ENCODE results near the gene BRF1. TPM values are rescaled to one million over a fixed set of nuclear protein-coding genes. Genes with fewer than 3 reads are reported as not detected.

BRF1 gene
- total and polyA plus RNA-seq, 2 donors from 2014 or later: 19.3 to 34.1 TPM

GRCh38 chr14:105168979-105169507, 131.8 kb downstream of the BRF1 start:
- intact Hi-C loops (cut with DNase I): no loop called here
- no peaks in the 10 kb centered on the region for H3K27me3 ChIP-seq (ENCODE audit: control insufficient read depth, insufficient read depth, low read length)
- H3K4me3 ChIP-seq (ENCODE audit: low read length in 3 of 3): no peak overlapping the region
- peak in 2 of 5 donors; percentile 43 to 57 for DNase-seq
- TF ChIP-seq CTCF (IDR thresholded peaks at IDR 0.05; ENCODE audit: borderline replicate concordance, extremely low read depth, insufficient read depth): no peak
- no peak overlapping the region for H3K27ac ChIP-seq (ENCODE audit: low read depth in 2 of 2, low read length in 2 of 2)
- no peaks in the 10 kb centered on the region for H3K9me3 ChIP-seq (ENCODE audit: control insufficient read depth in 2 of 3, insufficient read depth in 1 of 3, low read length in 3 of 3)
- FAIRE-seq: no peak
- H3K4me1 ChIP-seq (ENCODE audit: control insufficient read depth in 2 of 3, insufficient read depth in 2 of 3, low read depth in 1 of 3, low read length in 3 of 3): peaks cover 0 to 17% (median 0%) of the 10 kb centered on the region in 3 donors
- H3K36me3 ChIP-seq (ENCODE audit: control insufficient read depth in 2 of 3, insufficient read depth in 3 of 3, low read length in 3 of 3): no peaks in the 10 kb centered on the region
- no peak overlapping the region for H3K9ac ChIP-seq (ENCODE audit: low read length in 3 of 3)

- Histone ChIP-seq H3K4me1 (ENCODE audit: control insufficient read depth in 2 of 3, insufficient read depth in 2 of 3, low read depth in 1 of 3, low read length in 3 of 3) (peaks cover 0 to 17% (median 0%) of the 10 kb centered on the region in 3 donors), H3K27ac (ENCODE audit: low read depth in 2 of 2, low read length in 2 of 2) (no peak within 1 kb of the TSS), H3K4me3 (ENCODE audit: low read length in 3 of 3) (no peak within 1 kb of the TSS), H3K9ac (ENCODE audit: low read length in 3 of 3) (no peak within 1 kb of the TSS), H3K9me3 (ENCODE audit: control insufficient read depth in 2 of 3, insufficient read depth in 1 of 3, low read length in 3 of 3) (no peaks in the 10 kb centered on the region), H3K27me3 (ENCODE audit: control insufficient read depth, insufficient read depth, low read length) (no peaks in the 10 kb centered on the region), H3K36me3 (ENCODE audit: control insufficient read depth in 2 of 3, insufficient read depth in 3 of 3, low read length in 3 of 3) (no peaks in the 10 kb centered on the region)
- peak in 2 of 5 donors; percentile 51 to 83 for DNase-seq
- intact Hi-C loops (cut with DNase I): no loop called here
- no peak for FAIRE-seq
- TF ChIP-seq CTCF (IDR thresholded peaks at IDR 0.05; ENCODE audit: borderline replicate concordance, extremely low read depth, insufficient read depth): no peak
Measured at GRCh38 chr14:105168496-105168978, 132.3 kb downstream of the BRF1 start, which contains the start of gene JAG2. Gene JAG2, minus strand, starts transcription at chr14:105168776. Its CDS starts 356 bp downstream, at chr14:105168420.

GRCh38 chr14:105168093-105168420, 132.7 kb downstream of the BRF1 start:
- intact Hi-C loops (cut with DNase I): no loop called here
- Histone ChIP-seq H3K4me3 (ENCODE audit: low read length in 3 of 3) (no peak overlapping the region), H3K9me3 (ENCODE audit: control insufficient read depth in 2 of 3, insufficient read depth in 1 of 3, low read length in 3 of 3) (no peaks in the 10 kb centered on the region), H3K4me1 (ENCODE audit: control insufficient read depth in 2 of 3, insufficient read depth in 2 of 3, low read depth in 1 of 3, low read length in 3 of 3) (peaks cover 0 to 17% (median 0%) of the 10 kb centered on the region in 3 donors), H3K27ac (ENCODE audit: low read depth in 2 of 2, low read length in 2 of 2) (no peak overlapping the region), H3K27me3 (ENCODE audit: control insufficient read depth, insufficient read depth, low read length) (no peaks in the 10 kb centered on the region), H3K9ac (ENCODE audit: low read length in 3 of 3) (no peak overlapping the region), H3K36me3 (ENCODE audit: control insufficient read depth in 2 of 3, insufficient read depth in 3 of 3, low read length in 3 of 3) (no peaks in the 10 kb centered on the region)
- TF ChIP-seq CTCF (IDR thresholded peaks at IDR 0.05; ENCODE audit: borderline replicate concordance, extremely low read depth, insufficient read depth): no peak
- FAIRE-seq (no peak), DNase-seq (no peak)

All from kidney (tissue), 14 donors.